Fibroblast of mammary gland (primary cell): ENCODE results near the gene TRPV3.
A peak's percentile ranks its signal among the peaks of the same experiment; 100 is the strongest.
"Not testable (repeated sequence)": the region's sequence is repeated elsewhere in the genome, so short reads cannot be mapped to it uniquely, and the experiment has no call there.

ENCODE experiments used
- DNase-seq: peaks from one replicate; pipeline ENCODE4 v3.0.0-alpha.2; 2010; ENCODE audit warnings: low read depth
- H3K4me3 ChIP-seq: 2 replicates; pipeline ENCODE4 v1.5.1; 2011; ENCODE audit warnings: low read depth, mild to moderate bottlenecking, low read length, moderate library complexity; ENCODE audit not compliant: control insufficient read depth
- CTCF ChIP-seq: conservative IDR thresholded peaks from 2 replicates; pipeline ENCODE4 v1.5.1; 2011; ENCODE audit warnings: low read depth, low read length, inconsistent platforms; ENCODE audit not compliant: control insufficient read depth, insufficient read depth

TRPV3 gene

GRCh38 chr17:3527468-3527867 is 30.1 kb downstream of the TRPV3 start:
- DNase-seq: no peak

GRCh38 chr17:3526971-3527370 is 30.6 kb downstream of the TRPV3 start:
- TF ChIP-seq CTCF: no peak
- no peak for DNase-seq
- no peak overlapping the region for H3K4me3 ChIP-seq

More at GRCh38 chr17:3527468-3527867, 30.1 kb downstream of the TRPV3 start:
- no peak overlapping the region for H3K4me3 ChIP-seq
- no peak for TF ChIP-seq CTCF

GRCh38 chr17:3526491-3526890 is 31.1 kb downstream of the TRPV3 start:
- TF ChIP-seq CTCF: no peak
- H3K4me3 ChIP-seq: no peak overlapping the region

GRCh38 chr17:3524024-3524423 is 33.6 kb downstream of the TRPV3 start:
- DNase-seq: no peak
- H3K4me3 ChIP-seq: no peak overlapping the region
- no peak for TF ChIP-seq CTCF

More at GRCh38 chr17:3526491-3526890, 31.1 kb downstream of the TRPV3 start:
- DNase-seq: no peak

GRCh38 chr17:3519472-3519871 is 38.1 kb downstream of the TRPV3 start:
- not testable (repeated sequence) for DNase-seq, H3K4me3 ChIP-seq

GRCh38 chr17:3514873-3515272 is 42.7 kb downstream of the TRPV3 start:
- no peak overlapping the region for H3K4me3 ChIP-seq
- TF ChIP-seq CTCF: no peak
- DNase-seq: no peak

- not testable (repeated sequence) for H3K4me3 ChIP-seq, DNase-seq
Measured at GRCh38 chr17:3514167-3514566, 43.4 kb downstream of the TRPV3 start.

- peak; percentile 15 for DNase-seq
- H3K4me3 ChIP-seq: no peak overlapping the region
- no peak for TF ChIP-seq CTCF
Measured at GRCh38 chr17:3513305-3514035, 44.1 kb downstream of the TRPV3 start.
